Hematopoietic multipotent progenitor cell treated with erythropoietin and hydrocortisone succinate and interleukin-3 and kit ligand, for 6 days (in vitro differentiated cells): Measurements from ENCODE around the gene POU2F3.
"Not testable (repeated sequence)": the region's sequence is repeated elsewhere in the genome, so short reads cannot be mapped to it uniquely, and the experiment has no call there.

Experiments
- DNase-seq: peaks from one replicate; pipeline ENCODE4 v3.0.0-alpha.2; 2015

POU2F3 gene

DNA sequence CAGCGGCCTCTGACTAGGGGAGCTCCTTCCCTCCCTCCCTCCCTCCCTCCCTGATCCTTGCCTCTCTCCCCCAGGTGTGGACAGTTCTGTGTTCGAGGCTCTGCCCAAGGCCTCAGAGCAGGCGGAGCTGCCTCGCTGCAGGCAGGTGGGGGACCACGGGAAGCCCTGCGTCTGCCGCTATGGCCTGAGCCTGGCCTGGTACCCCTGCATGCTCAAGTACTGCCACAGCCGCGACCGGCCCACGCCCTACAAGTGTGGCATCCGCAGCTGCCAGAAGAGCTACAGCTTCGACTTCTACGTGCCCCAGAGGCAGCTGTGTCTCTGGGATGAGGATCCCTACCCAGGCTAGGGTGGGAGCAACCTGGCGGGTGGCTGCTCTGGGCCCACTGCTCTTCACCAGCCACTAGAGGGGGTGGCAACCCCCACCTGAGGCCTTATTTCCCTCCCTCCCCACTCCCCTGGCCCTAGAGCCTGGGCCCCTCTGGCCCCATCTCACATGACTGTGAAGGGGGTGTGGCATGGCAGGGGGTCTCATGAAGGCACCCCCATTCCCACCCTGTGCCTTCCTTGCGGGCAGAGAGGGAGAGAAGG lies 11.1 kb upstream of the POU2F3 start:
- no peak for DNase-seq

DNA sequence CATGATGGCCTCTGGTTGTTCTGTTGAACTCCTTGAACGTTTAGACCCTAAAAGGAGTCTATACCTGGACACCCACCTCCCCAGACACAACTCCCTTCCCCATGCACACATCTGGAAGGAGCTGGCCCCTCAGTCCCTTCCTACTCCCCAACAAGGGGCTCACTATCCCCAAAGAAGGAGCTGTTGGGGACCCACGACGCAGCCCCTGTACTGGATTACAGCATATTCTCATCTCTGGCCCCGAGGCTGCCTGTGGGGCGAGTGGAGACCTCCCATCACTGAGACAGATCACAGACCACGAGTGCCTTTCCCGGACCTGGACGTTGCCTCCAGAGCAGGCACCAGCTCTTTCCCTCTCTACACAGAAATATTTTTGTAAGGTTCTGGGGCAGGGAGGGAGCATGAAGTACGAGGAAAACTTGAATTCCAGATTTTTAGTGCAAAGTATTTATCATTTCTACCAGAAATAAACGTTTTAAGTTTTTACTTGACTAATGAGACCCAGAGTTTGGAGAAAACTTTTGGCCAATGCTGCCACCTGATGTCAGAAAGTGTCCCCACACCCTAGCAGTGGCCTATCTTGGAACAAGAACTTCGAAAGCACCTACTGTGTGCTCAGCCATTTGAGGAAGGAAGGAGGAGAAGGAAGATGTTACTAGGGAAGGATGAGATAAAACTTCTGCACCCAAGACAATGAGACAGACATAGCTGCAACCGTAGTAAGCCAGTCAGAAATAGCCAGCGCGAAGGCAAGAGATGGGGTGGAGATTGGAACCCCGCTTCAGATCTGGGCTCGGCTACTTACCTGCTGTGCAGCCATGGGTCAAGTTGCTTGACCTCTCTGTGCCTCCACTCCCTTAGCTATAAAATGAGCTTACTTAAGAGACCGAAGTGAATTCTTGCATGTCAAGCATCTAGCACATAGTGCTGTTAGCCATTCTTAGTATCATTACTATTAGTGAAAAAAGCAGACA lies 10.2 kb upstream of the POU2F3 start:
- peak; percentile 56 for DNase-seq

DNA sequence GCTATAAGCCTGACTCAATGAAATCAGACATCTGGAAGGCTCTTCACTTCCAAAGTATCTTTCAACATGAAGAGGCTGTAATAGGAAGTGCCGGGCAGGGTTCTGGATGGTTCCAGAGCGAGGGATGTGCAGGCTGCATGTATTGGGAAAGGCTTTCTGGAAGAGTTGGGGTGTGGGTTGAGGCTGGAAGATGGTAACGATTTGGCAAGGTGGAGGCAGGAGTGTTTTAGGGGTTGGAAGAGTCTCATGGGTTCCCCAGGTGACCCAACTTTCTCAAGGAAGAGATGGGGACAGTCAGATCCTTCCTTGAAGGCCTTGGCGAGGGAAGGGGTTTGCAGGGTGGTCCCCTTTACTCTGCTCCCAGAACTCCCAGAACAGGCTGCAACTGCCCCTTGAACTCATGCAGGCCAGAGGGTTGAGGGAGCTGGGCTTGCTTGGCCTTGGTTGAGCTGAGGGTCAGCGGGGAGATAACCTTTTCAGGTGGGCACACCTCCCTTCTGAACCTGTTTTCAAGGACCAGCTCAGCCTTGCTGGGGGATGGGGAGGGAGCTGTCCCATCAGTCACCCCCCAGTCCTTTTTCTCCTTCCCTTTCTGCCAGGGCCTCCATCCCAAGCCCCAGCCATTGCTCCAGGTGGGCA lies 9.4 kb upstream of the POU2F3 start:
- DNase-seq = no peak

DNA sequence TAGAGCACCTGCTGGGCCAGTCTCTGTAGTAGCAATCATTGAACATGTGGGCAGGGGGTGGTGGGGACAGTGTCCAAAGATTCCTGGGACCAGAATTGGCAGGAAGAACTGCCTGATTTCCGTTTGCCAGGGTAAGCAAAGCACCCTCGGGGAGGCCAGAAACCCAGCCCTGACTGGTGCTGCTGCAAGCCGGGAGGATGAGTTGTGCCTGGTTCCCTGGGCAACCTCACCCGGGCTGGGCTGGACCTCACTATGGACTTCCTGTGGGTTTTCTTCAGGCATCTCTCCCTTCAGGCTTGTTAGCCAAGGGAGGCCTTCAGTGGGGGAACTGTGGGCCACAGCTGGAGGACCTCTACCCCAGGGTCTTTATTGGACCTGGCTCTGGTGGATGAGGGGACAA lies 8.0 kb upstream of the POU2F3 start:
- no peak for DNase-seq

DNA sequence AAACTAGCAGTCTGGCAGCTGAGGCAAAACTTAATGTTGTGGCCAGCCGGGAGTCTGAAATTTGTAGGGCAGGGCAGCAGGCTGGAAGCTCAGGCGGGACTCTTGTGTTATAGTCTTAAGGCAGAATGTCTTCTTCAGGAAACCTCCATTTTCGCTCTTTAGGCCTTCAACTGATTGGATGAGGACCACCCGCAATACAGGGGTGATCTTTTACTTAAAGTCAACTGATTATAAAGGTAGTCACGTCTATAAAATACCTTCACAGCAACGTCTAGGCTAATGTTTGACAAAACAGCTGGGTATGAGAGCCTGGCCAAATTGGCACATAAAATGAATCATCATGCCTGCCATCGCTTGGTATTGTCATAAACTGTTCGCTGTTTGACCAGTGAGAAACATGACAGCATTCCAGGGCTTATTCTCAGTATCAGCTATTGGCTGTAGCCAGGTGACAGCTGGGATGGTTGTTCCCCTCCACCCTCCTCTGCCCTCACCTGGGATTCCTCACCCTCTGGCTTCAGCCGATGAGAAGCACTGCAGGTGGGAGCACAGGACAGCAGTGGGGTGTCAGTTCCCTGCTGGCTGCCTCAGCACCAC lies 6.6 kb upstream of the POU2F3 start:
- DNase-seq = no peak

DNA sequence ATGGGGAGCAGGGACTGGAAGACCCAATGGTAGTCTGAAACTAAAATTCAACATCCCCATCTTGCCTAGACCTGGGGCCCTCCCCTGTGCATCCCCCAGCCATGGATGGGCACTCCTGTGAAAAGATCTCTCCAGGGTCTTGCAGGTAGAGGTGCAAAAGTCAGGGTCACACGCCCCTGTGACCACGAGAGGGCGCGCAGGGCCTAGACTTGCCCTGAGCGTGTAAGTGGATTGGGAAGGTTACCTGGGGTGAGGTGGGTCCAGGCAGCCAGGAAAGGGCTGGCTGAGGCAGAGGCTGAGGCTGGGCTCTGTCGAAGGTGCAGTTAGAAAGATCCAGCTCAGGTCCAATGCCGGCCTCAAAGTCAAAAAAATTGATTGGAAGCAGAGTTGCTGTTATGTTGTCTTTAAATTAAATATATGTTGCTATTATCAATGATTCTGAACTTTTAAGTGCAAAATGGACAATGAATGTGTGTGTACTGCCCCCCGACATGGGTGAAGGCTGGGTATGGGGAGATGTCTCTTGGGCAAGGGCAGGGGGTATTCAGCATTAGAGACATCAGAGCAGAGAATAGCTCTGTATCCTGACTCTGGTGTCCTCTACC lies 4.8 kb upstream of the POU2F3 start:
- DNase-seq = peak; percentile 68

DNA sequence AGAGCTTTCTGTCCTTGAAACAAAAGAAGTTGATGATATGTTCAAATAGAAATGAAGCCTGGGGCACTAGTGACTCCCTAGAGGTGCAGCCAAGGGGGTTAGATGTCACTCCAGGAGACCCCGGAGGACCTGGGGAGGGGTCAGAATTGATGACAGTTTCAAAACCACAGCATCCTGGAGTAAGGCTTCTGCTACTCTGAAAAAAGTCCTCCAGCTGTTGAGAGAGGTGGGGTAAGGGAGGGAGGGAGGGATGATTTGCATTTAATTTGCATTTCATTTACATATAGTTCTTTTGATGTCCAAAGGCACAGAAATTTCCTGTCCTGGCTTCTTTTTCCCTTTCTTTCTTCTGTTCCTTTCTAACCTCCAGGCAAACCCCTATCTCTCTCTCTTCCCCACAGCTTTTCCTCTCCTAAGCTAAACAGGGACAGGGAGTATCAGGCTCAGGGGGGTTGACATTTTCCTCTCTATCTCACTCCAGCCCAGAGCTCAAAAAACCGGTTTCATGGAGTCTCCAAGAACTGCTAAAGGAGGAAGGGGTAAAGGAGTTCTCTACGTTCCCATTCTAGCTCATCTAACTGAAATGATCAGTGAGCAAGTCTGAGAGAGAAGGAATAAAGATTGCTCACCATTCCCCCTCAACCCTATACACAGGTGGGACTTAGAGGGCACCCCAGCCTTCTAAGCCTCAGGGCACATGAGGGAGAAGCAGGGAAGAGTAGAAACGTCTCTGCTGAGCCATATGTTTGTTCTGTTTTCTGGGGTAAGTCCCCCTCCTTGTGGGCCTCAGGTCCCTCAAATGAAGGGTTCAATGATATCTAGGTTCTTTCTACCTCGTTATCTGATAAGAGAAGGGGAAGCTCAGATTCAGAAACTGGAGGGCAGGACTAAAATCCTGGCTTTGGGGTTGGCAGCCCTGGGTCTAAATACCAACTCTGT lies 3.5 kb upstream of the POU2F3 start:
- peak; percentile 25 for DNase-seq

DNA sequence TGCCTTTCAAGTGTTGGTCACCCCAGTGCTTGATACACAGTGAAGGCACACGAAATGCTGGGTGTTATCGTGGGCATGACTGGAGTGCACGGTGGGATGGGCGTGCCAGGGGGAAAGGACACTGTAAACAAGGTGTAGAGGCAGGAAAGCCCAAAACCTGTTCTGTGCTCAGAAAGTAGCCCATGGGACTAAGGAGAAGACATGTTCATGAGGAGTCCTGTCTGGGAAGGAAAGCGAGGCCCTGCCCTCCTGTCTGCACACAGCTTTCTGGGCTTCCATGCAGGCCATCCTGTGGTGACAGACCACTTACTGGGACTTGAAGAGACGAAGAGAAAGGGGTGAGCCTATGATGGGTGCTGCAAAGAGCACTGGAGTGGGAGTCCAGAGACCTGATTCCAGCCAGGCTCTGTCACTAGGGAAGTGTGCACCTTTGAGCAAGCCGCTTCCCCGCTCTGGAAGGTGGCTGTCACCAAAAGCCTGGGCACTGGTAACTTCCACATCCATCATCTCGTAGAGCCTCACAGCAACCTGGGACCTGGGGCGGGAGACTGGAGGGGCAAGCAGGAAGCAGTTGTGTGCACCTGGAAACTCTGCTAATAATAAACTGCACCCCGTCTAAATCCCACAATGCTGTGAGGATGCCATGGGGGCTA lies 846 bp upstream of the POU2F3 start:
- DNase-seq = no peak

DNA sequence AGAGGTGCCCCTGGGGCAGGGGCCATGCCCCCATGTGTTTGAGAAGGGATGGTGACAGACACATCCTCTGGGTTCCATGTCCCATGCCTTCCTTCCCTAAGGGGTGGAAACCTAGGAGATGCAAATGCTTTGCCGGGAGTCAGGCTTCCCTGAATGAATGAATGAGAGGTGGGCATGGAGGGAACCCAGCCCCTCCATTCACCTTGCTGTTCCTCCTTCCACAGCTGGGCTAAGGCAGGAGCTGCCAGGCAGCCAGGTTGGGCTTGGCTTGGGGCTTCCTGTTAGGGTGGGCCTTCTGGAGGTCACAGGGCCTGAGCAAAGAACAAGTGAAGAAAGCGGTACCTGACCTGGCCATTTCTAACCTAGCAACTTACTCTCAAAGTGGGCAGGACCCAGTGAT lies 926 bp downstream of the POU2F3 start:
- DNase-seq = no peak

DNA sequence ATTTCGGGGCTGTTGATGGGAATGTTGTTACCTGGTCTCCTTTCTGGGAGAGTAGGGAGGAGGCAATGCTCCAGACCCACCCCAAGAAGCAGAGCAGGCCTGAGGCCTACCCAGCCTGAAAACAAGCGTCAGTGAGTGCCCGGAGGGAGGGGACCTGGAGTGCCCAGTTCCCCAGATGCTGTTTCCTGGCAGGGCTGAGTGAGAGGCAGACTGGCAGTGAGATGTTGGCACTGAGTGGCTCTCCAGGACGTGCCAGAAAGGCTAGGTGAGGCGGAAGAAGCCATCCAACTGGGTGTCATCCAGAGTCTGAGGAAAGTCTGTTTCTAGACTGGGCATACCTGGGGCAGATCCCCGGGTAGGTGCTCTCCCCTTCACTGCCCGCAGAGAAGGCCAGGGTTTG lies 1.3 kb downstream of the POU2F3 start:
- DNase-seq = no peak

DNA sequence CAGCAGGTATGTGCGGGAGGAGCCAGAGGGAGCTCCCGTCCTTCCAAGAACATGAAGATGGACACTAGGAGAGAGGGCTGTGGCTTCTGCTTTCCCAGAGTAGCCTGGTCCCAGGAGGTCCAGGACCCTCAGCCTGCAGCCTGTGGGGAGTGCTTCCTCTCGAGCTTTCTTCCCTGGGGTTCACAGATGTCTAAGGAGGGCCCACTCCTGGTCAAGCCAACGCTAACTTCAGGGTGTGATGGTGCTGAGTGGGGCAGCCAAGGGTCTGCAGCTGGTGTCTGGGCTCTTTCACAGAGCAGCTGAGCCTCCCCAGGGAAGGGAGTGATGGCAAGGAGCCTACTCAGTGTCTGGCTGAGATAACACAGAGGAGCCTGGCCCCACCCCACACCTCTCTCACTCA lies 3.3 kb downstream of the POU2F3 start:
- DNase-seq = no peak

DNA sequence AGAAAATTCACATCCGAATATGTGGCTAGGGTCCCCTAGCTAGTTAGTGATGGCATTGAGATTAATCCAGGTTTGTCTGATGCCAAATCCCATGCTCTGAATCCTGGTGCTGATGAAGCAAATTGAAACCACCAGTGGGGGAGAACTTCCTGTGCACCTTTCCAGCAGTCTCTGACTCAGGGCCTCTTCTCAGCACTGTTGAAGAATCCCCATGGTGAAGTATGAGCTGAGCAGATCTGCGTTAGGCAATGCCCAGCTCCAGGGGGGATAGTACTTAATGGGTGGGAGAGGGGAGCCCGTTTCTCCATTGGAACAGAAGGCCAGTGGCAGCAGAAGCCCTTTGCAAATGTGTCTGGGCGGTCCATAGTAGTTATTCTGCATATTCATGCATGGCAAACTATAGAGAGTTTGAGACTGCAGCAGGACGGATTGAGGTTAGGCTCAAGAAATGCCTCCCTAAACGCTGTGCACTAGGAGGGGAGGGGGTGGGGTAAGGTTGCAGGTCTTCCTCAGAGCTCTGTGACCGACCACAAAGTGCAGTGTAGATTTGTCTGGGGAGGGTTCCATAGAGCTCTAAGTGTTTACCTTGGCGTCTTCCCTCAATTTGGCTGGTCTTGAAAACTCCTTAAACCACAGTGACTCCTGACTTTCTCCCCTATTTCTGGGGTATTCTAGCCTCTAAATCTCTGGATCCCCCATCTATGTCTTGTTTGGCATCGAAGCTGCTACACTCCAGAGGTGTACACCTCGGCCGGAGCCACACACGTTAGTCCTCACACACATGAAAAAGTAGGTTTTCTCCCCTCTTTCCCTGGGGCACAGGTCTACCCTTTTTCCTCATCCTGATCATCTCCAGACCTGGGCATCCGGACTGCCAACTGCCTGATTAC lies 4.8 kb downstream of the POU2F3 start:
- DNase-seq = no peak

DNA sequence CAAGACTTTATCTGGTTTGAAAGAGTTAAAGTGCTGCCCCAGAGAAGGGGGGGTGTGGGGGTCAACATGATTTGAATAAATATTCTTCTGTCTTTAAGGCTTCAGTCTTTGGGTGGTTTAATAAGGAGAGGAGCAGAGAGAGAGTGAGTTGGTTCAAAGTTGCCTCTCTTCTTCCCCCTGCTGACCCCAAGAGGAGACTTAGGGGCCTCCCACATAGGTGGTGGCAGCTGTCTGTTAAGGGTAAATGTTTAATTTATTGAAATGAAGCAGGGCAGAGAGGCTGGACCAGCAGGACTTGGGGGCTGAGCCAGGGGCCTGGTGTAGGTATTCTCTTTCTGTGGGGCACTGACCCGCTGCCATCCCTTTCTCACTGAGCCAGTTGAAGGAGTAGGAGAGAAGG lies 5.5 kb downstream of the POU2F3 start:
- DNase-seq = no peak

DNA sequence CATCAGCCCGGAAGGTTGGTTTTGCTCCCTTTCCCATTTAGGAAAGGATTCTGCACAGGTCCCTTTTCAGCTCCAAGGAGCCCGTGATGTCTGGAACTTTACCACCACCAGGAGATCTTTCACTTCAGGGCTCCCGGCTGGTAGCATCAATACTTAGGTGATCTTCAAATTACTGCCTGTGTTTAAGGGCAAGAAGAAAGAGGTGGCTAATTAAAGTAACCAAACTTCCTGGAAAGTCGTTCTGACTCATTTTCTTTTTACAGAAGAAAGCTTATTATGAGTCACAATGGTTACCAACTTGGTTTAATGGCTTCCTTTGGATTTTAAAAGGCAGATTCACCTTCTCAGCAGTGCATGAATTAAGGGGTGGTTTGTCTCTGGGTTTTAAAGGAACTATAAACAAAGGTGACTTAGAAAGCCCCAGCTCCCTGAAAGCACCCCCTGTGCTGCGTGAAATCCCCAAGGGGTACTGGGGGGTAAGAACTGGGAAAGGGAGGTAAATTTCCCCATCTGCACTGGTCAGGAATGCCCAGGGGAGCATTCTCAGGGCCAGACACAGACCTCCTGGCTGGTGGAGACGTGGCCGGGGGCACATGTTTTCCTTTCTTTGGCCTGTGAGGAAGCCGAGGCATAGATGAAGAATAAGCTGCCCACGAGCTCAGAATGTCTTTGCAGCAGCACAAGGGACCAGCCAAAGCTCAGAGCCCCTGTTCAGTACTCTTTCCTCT lies 8.8 kb downstream of the POU2F3 start:
- DNase-seq = no peak

DNA sequence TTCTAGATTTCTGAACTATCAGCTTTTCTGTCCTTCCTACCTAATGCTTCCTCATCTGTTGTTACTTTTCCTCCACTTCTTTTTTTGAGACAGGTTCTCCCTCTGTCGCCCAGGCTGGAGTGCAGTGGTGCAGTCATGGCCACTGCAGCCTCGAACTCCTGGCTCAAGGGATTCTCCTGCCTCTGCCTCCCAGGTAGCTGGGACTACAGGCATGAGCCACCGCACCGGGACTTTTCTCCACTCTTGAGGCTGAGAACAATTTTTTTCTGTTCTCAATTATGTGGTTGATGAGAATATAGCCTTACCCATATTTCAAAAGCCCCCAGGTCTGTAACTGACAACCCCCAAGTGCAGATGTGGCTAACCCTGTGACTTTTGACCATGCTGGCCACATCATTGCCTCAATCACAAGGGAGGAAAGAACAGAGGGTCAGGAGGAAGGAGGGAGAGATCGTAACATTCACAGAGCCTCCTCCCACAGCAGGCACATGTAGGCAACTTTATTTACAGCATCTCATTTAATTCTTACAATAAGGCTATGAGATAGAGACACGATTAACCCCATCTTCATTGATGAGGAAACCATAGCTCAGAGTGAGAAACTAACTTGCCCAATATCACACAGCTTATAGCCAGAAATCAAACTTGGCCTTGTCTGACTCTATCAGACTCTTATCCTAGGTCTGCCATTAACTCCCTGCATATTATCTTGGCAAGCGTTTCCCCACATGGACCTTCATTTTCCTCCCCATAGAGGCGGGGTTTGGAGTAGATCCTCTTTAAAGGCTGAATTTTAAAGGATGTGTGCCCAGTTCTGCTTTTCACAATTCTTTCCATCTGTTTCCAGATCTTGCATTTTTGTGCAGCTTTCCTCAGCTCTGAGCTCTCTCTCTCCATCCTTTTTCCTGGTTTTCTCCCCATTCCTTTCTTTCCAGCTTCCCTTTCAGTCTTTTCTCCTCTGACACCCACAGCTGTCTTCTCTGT lies 9.6 kb downstream of the POU2F3 start:
- no peak for DNase-seq

DNA sequence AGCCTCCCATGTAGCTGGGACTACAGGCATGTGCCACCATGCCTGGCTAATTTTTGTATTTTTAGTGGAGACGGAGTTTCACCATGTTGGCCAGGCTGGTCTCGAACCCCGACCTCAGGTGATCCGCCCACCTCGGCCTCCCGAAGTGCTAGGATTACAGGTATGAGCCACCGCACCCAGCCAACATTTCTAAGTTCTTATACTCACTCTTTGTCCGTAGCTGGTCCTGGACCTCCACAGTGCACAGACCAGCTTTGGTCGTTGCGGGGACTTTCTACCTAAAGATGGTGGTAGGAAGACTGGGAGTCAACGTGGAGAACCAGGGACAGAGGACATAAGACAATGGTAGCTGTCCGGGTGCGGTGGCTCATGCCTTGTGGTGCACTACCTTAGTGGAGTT lies 13.4 kb downstream of the POU2F3 start:
- DNase-seq = not testable (repeated sequence)

DNA sequence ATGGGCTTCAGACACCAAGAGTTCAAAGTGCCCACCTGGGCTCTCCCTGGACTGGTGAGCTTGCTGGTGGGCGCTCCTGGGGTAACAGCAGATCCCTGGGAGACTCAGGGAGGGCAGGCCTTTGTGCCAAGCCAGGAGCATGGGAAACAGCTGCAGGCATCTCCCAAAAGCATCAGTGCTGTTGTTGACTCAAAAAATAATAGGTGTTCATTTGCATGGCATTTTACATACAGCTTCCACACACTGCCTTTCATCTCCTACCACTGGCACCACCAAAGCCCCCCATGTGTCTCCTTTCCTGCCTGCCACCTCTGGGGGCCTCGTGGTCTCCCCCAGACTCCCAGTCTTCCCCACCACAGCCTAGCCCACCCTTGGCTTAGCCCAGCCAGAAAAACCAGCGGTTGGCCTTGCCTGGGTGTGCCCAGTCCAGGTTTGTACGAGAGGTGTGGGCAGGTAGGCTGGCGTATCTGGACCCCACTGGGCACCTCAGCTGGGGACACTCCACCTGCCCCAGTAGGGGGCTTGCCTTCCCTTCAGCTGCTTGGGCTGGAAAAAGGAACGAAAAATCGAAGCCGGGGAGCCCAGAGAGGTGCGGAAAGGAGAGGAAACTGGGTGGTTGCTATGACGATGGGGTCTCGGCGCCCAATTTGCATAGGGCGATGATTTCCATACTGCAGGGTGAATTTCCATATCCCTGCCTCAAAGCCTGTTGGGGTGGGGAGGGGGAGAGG lies 15.0 kb downstream of the POU2F3 start:
- no peak for DNase-seq

DNA sequence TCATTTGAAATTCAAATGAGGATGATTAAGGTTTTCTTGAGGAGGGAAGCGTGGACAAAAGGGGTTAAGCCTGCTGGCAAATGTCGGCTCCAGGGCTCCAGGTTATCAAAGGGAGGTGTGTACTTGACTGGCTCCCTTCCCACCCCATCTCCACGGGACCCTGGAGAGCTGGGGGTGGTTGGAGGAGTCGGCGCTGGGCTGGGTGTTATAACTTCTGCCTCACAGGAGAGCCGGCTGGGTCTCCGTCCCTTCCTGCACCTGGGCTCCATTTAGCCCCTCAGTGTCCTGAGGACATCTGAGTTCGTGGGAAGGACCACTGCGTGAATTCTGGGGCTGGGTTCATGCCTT lies 15.6 kb downstream of the POU2F3 start:
- no peak for DNase-seq
